Smooth muscle cell (in vitro differentiated cells): ENCODE results near the gene TBC1D9B. TPM values are rescaled to one million over a fixed set of nuclear protein-coding genes. Genes with fewer than 3 reads are reported as not detected.

Source experiments
- DNase-seq: peaks from one replicate; lab custom pipeline; 2025; ENCODE audit not compliant: unreplicated experiment; lab: John Stamatoyannopoulos, UW
- H2AFZ ChIP-seq: fragments of 200-600 bp; sonication (generic); 2 replicates; pipeline ENCODE4 v1.6.0; 2016; ENCODE audit warnings: antibody characterized with exemption, low read depth, mild to moderate bottlenecking
- H3F3A ChIP-seq: fragments of 200-600 bp; sonication (generic); 2 replicates; pipeline ENCODE4 v1.6.0; 2017; ENCODE audit warnings: antibody characterized with exemption, low read depth
- H3K27ac ChIP-seq: fragments of 200-600 bp; sonication (generic); 2 replicates; pipeline ENCODE4 v1.5.1; 2016; ENCODE audit warnings: low read depth, mild to moderate bottlenecking
- H3K27me3 ChIP-seq: fragments of 200-600 bp; sonication (generic); 2 replicates; pipeline ENCODE4 v1.6.1; 2016; ENCODE audit warnings: low read depth, mild to moderate bottlenecking
- H3K36me3 ChIP-seq: fragments of 200-600 bp; sonication (generic); 2 replicates; pipeline ENCODE4 v1.5.1; 2016; ENCODE audit warnings: low read depth
- H3K4me1 ChIP-seq: fragments of 200-600 bp; sonication (generic); 2 replicates; pipeline ENCODE4 v1.5.1; 2016; ENCODE audit warnings: low read depth
- H3K4me2 ChIP-seq: fragments of 200-600 bp; sonication (generic); 2 replicates; pipeline ENCODE4 v1.6.0; 2016; ENCODE audit warnings: mild to moderate bottlenecking
- H3K4me3 ChIP-seq: fragments of 200-600 bp; sonication (generic); 2 replicates; pipeline ENCODE4 v1.5.1; 2016; ENCODE audit warnings: mild to moderate bottlenecking
- H3K79me2 ChIP-seq: fragments of 200-600 bp; sonication (generic); 2 replicates; pipeline ENCODE4 v1.6.0; 2016; ENCODE audit warnings: low read depth, mild to moderate bottlenecking
- H3K9ac ChIP-seq: fragments of 200-600 bp; sonication (generic); 2 replicates; pipeline ENCODE4 v1.6.0; 2016; ENCODE audit warnings: low read depth
- H3K9me3 ChIP-seq: fragments of 200-600 bp; sonication (generic); replicated peaks from 2 replicates; pipeline ENCODE4 v1.5.1; 2016; ENCODE audit warnings: low read depth
- H4K20me1 ChIP-seq: fragments of 200-600 bp; sonication (generic); 2 replicates; pipeline ENCODE4 v1.6.0; 2016; ENCODE audit warnings: low read depth
- WGBS: methylation state at CpG from one replicate; pipeline ENCODE4 v1.1.7; 2016; ENCODE audit warnings: low lambda C conversion rate; 5-methylcytosine and 5-hydroxymethylcytosine counted together
- polyA plus RNA-seq: library from polyadenylated mRNA; unstranded; fragments of >200 nt; fragmentation: Nextera tagmentation; extraction: Ambion mirVana; gene quantifications from 2 replicates; pipeline ENCODE4 v1.2.1, GENCODE V29; 2016
- total RNA-seq: library from RNA; depleted of rRNA; stranded (reverse); fragments of >200 nt; gene quantifications from 2 replicates; pipeline ENCODE4 v1.2.3, GENCODE V29; 2014
- TF ChIP-seq, protein P1 (sequence below): fragments of 200-600 bp; sonication (generic); IDR thresholded peaks from 2 replicates; pipeline ENCODE4 v1.5.1; 2017; ENCODE audit warnings: borderline replicate concordance, mild to moderate bottlenecking, antibody characterized with exemption; ENCODE audit not compliant: insufficient read depth, poor library complexity, severe bottlenecking

The TBC1D9B gene
- total and polyA plus RNA-seq, 2 experiments from 2014 or later, result 47.5 to 62.3 TPM

DNA sequence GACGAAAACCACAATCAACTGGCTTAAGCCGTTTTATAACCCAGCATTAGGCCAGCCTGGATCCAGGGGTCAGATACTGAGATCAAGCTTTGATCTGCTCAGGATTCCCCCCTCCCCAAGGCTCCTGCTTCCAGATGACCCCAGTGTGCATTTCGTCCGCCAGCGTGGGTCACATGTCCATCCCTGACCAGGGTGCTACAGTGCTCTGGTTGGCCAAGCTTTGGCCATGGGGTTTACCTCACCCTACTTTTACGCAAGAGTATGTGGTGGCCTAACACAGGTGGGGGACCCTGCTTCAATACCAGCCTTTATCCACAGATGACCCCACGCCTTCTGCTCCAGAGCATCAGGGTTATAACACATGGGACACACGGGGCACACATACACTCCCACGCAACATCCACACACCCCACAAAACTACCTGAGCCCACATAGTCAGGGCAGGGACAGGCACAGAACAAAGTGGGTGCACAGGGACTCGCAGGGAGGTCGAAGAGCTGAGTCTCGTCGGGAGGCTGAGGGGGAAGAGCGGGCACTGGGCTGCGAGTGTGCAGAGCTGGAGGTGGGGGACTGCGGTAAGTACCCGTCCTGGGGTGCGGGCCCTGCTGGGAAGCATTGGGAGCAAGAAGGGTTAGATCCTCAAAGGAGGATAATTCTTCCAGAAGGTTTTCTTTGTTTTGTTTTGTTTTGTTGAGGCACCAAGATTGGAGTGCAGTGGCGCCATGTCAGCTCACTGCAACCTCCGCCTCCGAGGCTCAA lies 92.0 kb downstream of the TBC1D9B start:
- Histone ChIP-seq H2AFZ (no peak overlapping the region), H3F3A (peaks cover 18% of the 10 kb centered on the region), H3K4me3 (no peak overlapping the region), H3K4me2 (no peak overlapping the region), H3K27me3 (no peaks in the 10 kb centered on the region), H3K36me3 (no peaks in the 10 kb centered on the region), H3K27ac (no peak overlapping the region), H3K9me3 (no peaks in the 10 kb centered on the region), H3K79me2 (no peaks in the 10 kb centered on the region), H3K9ac (no peak overlapping the region), H3K4me1 (peaks cover 28% of the 10 kb centered on the region), H4K20me1 (no peaks in the 10 kb centered on the region)
- WGBS, result 90% methylated on average over 21 of the region's 21 CpGs
- no peak for DNase-seq
- TF ChIP-seq, protein P1, sequence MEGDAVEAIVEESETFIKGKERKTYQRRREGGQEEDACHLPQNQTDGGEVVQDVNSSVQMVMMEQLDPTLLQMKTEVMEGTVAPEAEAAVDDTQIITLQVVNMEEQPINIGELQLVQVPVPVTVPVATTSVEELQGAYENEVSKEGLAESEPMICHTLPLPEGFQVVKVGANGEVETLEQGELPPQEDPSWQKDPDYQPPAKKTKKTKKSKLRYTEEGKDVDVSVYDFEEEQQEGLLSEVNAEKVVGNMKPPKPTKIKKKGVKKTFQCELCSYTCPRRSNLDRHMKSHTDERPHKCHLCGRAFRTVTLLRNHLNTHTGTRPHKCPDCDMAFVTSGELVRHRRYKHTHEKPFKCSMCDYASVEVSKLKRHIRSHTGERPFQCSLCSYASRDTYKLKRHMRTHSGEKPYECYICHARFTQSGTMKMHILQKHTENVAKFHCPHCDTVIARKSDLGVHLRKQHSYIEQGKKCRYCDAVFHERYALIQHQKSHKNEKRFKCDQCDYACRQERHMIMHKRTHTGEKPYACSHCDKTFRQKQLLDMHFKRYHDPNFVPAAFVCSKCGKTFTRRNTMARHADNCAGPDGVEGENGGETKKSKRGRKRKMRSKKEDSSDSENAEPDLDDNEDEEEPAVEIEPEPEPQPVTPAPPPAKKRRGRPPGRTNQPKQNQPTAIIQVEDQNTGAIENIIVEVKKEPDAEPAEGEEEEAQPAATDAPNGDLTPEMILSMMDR, result no peak

DNA sequence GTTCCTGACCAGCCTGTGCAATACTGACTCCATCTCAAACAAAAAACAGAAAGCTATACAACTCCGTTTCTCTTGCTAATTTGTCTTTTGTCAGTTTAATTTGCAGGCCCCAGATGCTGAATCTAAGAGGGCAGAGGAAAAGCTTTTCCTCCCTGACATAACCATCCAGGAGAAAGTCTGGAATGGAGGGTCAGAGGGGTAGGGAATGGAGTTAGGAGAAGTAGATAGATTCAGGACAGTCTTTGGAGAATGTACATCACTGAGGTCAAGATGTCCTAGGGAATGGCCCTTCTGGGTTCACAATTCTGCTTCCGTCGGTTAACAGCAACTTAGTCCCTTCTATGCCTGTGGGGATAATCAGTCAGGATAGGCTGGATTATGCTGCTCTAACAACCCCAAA lies 93.6 kb downstream of the TBC1D9B start:
- TF ChIP-seq, protein P1, result no peak
- no peak overlapping the region for H2AFZ ChIP-seq
- peaks cover 16% of the 10 kb centered on the region for H3K4me1 ChIP-seq
- H3F3A ChIP-seq, result peaks cover 18% of the 10 kb centered on the region
- no peak overlapping the region for H3K4me3 ChIP-seq
- H3K27ac ChIP-seq, result no peak overlapping the region
- no peak overlapping the region for H3K9ac ChIP-seq
- H3K79me2 ChIP-seq, result no peaks in the 10 kb centered on the region
- H3K27me3 ChIP-seq, result no peaks in the 10 kb centered on the region
- DNase-seq, result no peak
- no peaks in the 10 kb centered on the region for H4K20me1 ChIP-seq
- H3K4me2 ChIP-seq, result no peak overlapping the region
- no peaks in the 10 kb centered on the region for H3K9me3 ChIP-seq
- WGBS, result 80% methylated on average over 3 of the region's 3 CpGs
- H3K36me3 ChIP-seq, result no peaks in the 10 kb centered on the region

DNA sequence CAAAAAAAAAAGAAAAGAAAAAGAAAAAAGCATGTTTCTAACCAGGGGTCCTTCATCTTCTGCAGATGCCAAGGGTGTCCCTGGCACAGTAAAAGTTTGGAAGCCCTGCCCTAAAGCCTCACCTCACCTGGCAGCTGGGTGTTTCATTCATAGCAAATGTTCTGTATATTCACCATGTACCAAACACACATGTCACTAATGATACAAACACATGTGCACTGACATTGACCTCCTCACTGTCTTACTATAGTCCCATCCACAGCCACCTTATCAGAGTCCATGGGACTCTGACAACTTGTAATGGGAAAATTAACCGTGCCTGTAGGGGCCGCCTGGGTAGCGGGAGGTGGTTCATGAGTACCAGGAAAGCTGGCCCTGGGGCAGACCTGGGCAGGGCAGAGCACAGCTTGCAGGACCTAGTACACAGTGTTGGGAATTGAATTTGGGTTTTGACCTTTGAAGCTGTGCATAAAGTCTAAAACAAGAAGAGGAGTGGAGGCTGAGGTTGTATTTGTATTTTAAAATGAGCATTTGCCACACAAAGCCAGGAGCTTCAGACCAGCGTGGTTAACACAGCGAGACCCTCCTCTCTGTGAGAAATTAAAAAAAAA lies 94.6 kb downstream of the TBC1D9B start:
- Histone ChIP-seq H3K9ac (no peak overlapping the region), H3K4me1 (peaks cover 7% of the 10 kb centered on the region), H3K79me2 (peaks cover 6% of the 10 kb centered on the region), H3K27ac (no peak overlapping the region), H3K4me3 (no peak overlapping the region), H3K36me3 (no peaks in the 10 kb centered on the region), H3K9me3 (no peaks in the 10 kb centered on the region), H4K20me1 (no peaks in the 10 kb centered on the region), H3F3A (peaks cover 12% of the 10 kb centered on the region), H3K27me3 (no peaks in the 10 kb centered on the region), H2AFZ (no peak overlapping the region), H3K4me2 (no peak overlapping the region)
- DNase-seq, result no peak
- TF ChIP-seq, protein P1, result no peak
- 94% methylated on average over 5 of the region's 5 CpGs for WGBS
